Measurements from ENCODE around the gene HORMAD2. TPM values are rescaled to one million over a fixed set of nuclear protein-coding genes. Genes with fewer than 3 reads are reported as not detected.

The HORMAD2 gene
- total RNA-seq, 1 donor from 2014 or later: not detected

GRCh38 chr22:30217698-30218560, 137.7 kb downstream of the HORMAD2 start:
- Histone ChIP-seq H3K27me3 (no peaks in the 10 kb centered on the region), H3K27ac (no peak overlapping the region), H3K9me3 (ENCODE audit: low read depth) (no peaks in the 10 kb centered on the region), H3K4me1 (no peaks in the 10 kb centered on the region), H4K20me1 (ENCODE audit: low read depth) (no peaks in the 10 kb centered on the region), H3K4me2 (no peak overlapping the region), H3F3A (ENCODE audit: low read depth) (no peaks in the 10 kb centered on the region), H3K4me3 (no peak overlapping the region), H3K36me3 (no peaks in the 10 kb centered on the region), H3K9ac (no peak overlapping the region), H2AFZ (replicated peaks) (peak overlapping the region; percentile 57), H3K79me2 (ENCODE audit: low read depth) (no peaks in the 10 kb centered on the region)
- H3K4me3 Mint-ChIP-seq: no peak overlapping the region
- H3K36me3 Mint-ChIP-seq: no peaks in the 10 kb centered on the region
- H3K27ac Mint-ChIP-seq: no peak overlapping the region
- no peak for DNase-seq (ENCODE audit: low spot score)
- no peak for TF ChIP-seq EZH2 (IDR thresholded peaks at IDR 0.05)
- no peak for TF ChIP-seq EZH2phosphoT487 (IDR thresholded peaks at IDR 0.05)
- TF ChIP-seq, protein P1, sequence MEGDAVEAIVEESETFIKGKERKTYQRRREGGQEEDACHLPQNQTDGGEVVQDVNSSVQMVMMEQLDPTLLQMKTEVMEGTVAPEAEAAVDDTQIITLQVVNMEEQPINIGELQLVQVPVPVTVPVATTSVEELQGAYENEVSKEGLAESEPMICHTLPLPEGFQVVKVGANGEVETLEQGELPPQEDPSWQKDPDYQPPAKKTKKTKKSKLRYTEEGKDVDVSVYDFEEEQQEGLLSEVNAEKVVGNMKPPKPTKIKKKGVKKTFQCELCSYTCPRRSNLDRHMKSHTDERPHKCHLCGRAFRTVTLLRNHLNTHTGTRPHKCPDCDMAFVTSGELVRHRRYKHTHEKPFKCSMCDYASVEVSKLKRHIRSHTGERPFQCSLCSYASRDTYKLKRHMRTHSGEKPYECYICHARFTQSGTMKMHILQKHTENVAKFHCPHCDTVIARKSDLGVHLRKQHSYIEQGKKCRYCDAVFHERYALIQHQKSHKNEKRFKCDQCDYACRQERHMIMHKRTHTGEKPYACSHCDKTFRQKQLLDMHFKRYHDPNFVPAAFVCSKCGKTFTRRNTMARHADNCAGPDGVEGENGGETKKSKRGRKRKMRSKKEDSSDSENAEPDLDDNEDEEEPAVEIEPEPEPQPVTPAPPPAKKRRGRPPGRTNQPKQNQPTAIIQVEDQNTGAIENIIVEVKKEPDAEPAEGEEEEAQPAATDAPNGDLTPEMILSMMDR (IDR thresholded peaks at IDR 0.05): no peak
- no peaks in the 10 kb centered on the region for H3K9me3 Mint-ChIP-seq
- peaks cover 7% of the 10 kb centered on the region for H3K27me3 Mint-ChIP-seq (ENCODE audit: insufficient read depth, low read depth)
- peaks cover 15% of the 10 kb centered on the region for H3K4me1 Mint-ChIP-seq

GRCh38 chr22:30219049-30219654, 138.9 kb downstream of the HORMAD2 start:
- Histone ChIP-seq H3K79me2 (ENCODE audit: low read depth) (no peaks in the 10 kb centered on the region), H3K9ac (no peak overlapping the region)

DNA sequence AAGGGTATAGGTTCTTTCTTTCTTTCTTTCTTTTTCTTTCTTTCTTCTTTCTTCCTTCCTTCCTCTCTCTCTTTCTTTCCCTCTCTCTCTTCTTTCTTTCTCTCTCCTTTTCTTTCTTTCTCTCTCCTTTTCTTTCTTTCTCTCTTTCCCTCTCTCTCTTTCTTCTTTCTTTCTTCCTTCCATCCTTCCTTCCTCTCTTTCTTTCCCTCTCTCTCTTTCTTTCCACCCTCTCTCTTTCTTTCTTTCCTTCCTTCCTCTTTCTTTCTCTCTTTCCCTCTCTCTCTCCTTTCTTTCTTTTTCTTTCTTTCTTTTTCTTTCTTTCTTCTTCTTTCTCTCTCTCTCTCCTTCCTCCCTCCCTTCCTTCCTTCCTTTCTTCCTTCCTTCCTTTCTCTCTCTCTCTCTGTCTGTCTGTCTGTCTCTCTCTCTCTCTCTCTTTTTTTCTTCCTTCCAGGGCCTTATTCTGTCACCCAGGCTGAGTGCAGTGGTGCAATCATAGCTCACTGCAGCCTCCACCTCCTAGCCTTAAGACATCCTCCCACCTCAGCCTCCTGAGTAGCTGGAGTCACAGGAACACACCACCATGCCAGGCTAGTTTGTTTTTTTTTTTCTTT, 139.5 kb downstream of the HORMAD2 start:
- Histone ChIP-seq H3K79me2 (ENCODE audit: low read depth) (no peaks in the 10 kb centered on the region), H3K27me3 (no peaks in the 10 kb centered on the region), H3K9ac (no peak overlapping the region), H3K9me3 (ENCODE audit: low read depth) (no peaks in the 10 kb centered on the region), H3K4me2 (no peak overlapping the region), H4K20me1 (ENCODE audit: low read depth) (no peaks in the 10 kb centered on the region), H2AFZ (replicated peaks) (no peak overlapping the region), H3F3A (ENCODE audit: low read depth) (no peaks in the 10 kb centered on the region), H3K36me3 (no peaks in the 10 kb centered on the region), H3K4me3 (no peak overlapping the region), H3K4me1 (no peaks in the 10 kb centered on the region), H3K27ac (no peak overlapping the region)
- Mint-ChIP-seq H3K4me3 (no peak overlapping the region), H3K4me1 (peaks cover 14% of the 10 kb centered on the region), H3K36me3 (no peaks in the 10 kb centered on the region), H3K27ac (no peak overlapping the region), H3K9me3 (no peaks in the 10 kb centered on the region), H3K27me3 (ENCODE audit: insufficient read depth, low read depth) (peaks cover 5% of the 10 kb centered on the region)
- TF ChIP-seq EZH2phosphoT487 (IDR thresholded peaks at IDR 0.05): no peak
- TF ChIP-seq EZH2 (IDR thresholded peaks at IDR 0.05): no peak
- TF ChIP-seq, protein P1 (IDR thresholded peaks at IDR 0.05): no peak
- no peak for DNase-seq (ENCODE audit: low spot score)

More at GRCh38 chr22:30219049-30219654, 138.9 kb downstream of the HORMAD2 start:
- no peaks in the 10 kb centered on the region for H3K36me3 Mint-ChIP-seq
- no peak overlapping the region for H3K27ac ChIP-seq
- H3K4me1 ChIP-seq: no peaks in the 10 kb centered on the region
- no peaks in the 10 kb centered on the region for H3K9me3 Mint-ChIP-seq
- no peak overlapping the region for H3K4me3 ChIP-seq
- H3K4me1 Mint-ChIP-seq: peaks cover 18% of the 10 kb centered on the region
- H3K4me3 Mint-ChIP-seq: no peak overlapping the region
- TF ChIP-seq, protein P1 (IDR thresholded peaks at IDR 0.05): peak; percentile 23
- TF ChIP-seq EZH2phosphoT487 (IDR thresholded peaks at IDR 0.05) (no peak), EZH2 (IDR thresholded peaks at IDR 0.05) (no peak)
- H3K27me3 ChIP-seq: no peaks in the 10 kb centered on the region
- no peaks in the 10 kb centered on the region for H3K9me3 ChIP-seq (ENCODE audit: low read depth)
- H2AFZ ChIP-seq (replicated peaks): no peak overlapping the region
- no peak for DNase-seq (ENCODE audit: low spot score)
- peaks cover 7% of the 10 kb centered on the region for H3K27me3 Mint-ChIP-seq (ENCODE audit: insufficient read depth, low read depth)
- no peaks in the 10 kb centered on the region for H3K36me3 ChIP-seq
- H4K20me1 ChIP-seq (ENCODE audit: low read depth): no peaks in the 10 kb centered on the region
- H3K4me2 ChIP-seq: no peak overlapping the region
- H3F3A ChIP-seq (ENCODE audit: low read depth): no peaks in the 10 kb centered on the region
- H3K27ac Mint-ChIP-seq: no peak overlapping the region
